Caco-2 (cell line): ENCODE data around the gene NTNG2. TPM values are rescaled to one million over a fixed set of nuclear protein-coding genes. Genes with fewer than 3 reads are reported as not detected.

Experiments used
- BruUV-seq: library from RNA; stranded (reverse); fragments of 400-500 nt; replicated peaks from 2 replicates; lab custom pipeline; 2021; lab: Mats Ljungman, UMichigan
- CTCF ChIA-PET: fragments of 300-600 bp; sonication (Branson Sonifier 250); formaldehyde crosslinking; loops from one replicate; lab custom pipeline; 2022; ENCODE audit warnings: antibody characterized with exemption; lab: Charles Lee
- POLR2A ChIA-PET: fragments of 300-600 bp; sonication (Branson Sonifier 250); formaldehyde crosslinking; loops from one replicate; lab custom pipeline; 2022; ENCODE audit warnings: antibody characterized with exemption; lab: Charles Lee
- DNase-seq, 2 experiments: peaks; one replicate each; pipeline versions ENCODE4 v3.0.0 to v3.0.0-alpha.2; 2020 to 2022
- H3K27me3 ChIP-seq: replicated peaks from 2 replicates; pipeline ENCODE4 v1.6.0; 2011; ENCODE audit warnings: low read length; ENCODE audit not compliant: control insufficient read depth, insufficient read depth
- H3K36me3 ChIP-seq: 2 replicates; pipeline ENCODE4 v1.5.1; 2011; ENCODE audit warnings: low read length; ENCODE audit not compliant: control insufficient read depth, insufficient read depth
- H3K4me1 ChIP-seq: fragments of 250-450 bp; sonication (Bioruptor Pico); 2 replicates; pipeline ENCODE4 v1.5.1; 2020; ENCODE audit warnings: mild to moderate bottlenecking
- H3K4me3 ChIP-seq: 2 replicates; pipeline ENCODE4 v1.5.1; 2011; ENCODE audit warnings: low read depth, mild to moderate bottlenecking, control low read depth, low read length
- H3K9me3 ChIP-seq: fragments of 250-450 bp; sonication (Bioruptor Pico); 2 replicates; pipeline ENCODE4 v1.5.1; 2020; ENCODE audit warnings: mild to moderate bottlenecking, moderate library complexity
- H3K27ac Mint-ChIP-seq: one replicate; pipeline ENCODE4 v1.8.0; 2022; ENCODE audit warnings: mixed read lengths; ENCODE audit not compliant: unreplicated experiment
- H3K27me3 Mint-ChIP-seq: one replicate; pipeline ENCODE4 v1.8.0; 2022; ENCODE audit warnings: mixed read lengths; ENCODE audit not compliant: insufficient read depth, unreplicated experiment
- H3K36me3 Mint-ChIP-seq: one replicate; pipeline ENCODE4 v1.8.0; 2022; ENCODE audit warnings: mild to moderate bottlenecking, mixed read lengths; ENCODE audit not compliant: insufficient read depth, unreplicated experiment
- H3K4me1 Mint-ChIP-seq: one replicate; pipeline ENCODE4 v1.8.0; 2022; ENCODE audit warnings: low read depth, mixed read lengths; ENCODE audit not compliant: unreplicated experiment
- H3K4me3 Mint-ChIP-seq: one replicate; pipeline ENCODE4 v1.8.0; 2022; ENCODE audit warnings: mild to moderate bottlenecking, moderate library complexity, mixed read lengths; ENCODE audit not compliant: unreplicated experiment
- H3K9me3 Mint-ChIP-seq: one replicate; pipeline ENCODE4 v1.8.0; 2022; ENCODE audit warnings: mixed read lengths; ENCODE audit not compliant: unreplicated experiment
- intact Hi-C: fragments of 100-400 bp; cut with micrococcal nuclease; formaldehyde crosslinking; loops from one replicate; pipeline ENCODE4 v1.10.0; 2022; ENCODE audit not compliant: unreplicated experiment
- total RNA-seq: library from RNA; stranded (reverse); gene quantifications from 2 replicates; pipeline ENCODE4 v1.2.3, GENCODE V29; 2022
- TF ChIP-seq, protein P1 (sequence below), 2 experiments: fragments of 200-600 bp in 1 of 2; IDR thresholded peaks; 1 replicate in 1 of 2; 2 replicates in 1 of 2; pipeline versions ENCODE4 v1.5.1 to v1.8.0; 2011 to 2022; ENCODE audit warnings: antibody characterized with exemption in 1 of 2, control low read depth in 1 of 2, inconsistent platforms in 1 of 2, low read depth in 1 of 2, low read length in 1 of 2, mild to moderate bottlenecking in 1 of 2, moderate library complexity in 1 of 2; ENCODE audit not compliant: insufficient read depth in 1 of 2, severe bottlenecking in 1 of 2, unreplicated experiment in 1 of 2

Gene NTNG2
- total RNA-seq, 1 experiment from 2014 or later, result not detected

- CTCF ChIA-PET, result interaction anchor here (0.6 kb wide), 1 partner anchor 22 kb away, joined by 3 read pairs; no protein-coding TSS in a partner anchor
- no peak for DNase-seq
- no peaks in the 10 kb centered on the region for H3K36me3 ChIP-seq
- H3K4me1 ChIP-seq, result no peaks in the 10 kb centered on the region
- POLR2A ChIA-PET, result no interaction called here
- TF ChIP-seq, protein P1, sequence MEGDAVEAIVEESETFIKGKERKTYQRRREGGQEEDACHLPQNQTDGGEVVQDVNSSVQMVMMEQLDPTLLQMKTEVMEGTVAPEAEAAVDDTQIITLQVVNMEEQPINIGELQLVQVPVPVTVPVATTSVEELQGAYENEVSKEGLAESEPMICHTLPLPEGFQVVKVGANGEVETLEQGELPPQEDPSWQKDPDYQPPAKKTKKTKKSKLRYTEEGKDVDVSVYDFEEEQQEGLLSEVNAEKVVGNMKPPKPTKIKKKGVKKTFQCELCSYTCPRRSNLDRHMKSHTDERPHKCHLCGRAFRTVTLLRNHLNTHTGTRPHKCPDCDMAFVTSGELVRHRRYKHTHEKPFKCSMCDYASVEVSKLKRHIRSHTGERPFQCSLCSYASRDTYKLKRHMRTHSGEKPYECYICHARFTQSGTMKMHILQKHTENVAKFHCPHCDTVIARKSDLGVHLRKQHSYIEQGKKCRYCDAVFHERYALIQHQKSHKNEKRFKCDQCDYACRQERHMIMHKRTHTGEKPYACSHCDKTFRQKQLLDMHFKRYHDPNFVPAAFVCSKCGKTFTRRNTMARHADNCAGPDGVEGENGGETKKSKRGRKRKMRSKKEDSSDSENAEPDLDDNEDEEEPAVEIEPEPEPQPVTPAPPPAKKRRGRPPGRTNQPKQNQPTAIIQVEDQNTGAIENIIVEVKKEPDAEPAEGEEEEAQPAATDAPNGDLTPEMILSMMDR (IDR thresholded peaks at IDR 0.05; ENCODE audit: insufficient read depth in 1 of 2, low read depth in 1 of 2, low read length in 1 of 2, severe bottlenecking in 1 of 2, unreplicated experiment in 1 of 2), result no peak
- intact Hi-C loops, result no loop called here
- no TSS peak for BruUV-seq
- no peaks in the 10 kb centered on the region for H3K4me1 Mint-ChIP-seq
- H3K9me3 Mint-ChIP-seq, result no peaks in the 10 kb centered on the region
- no peaks in the 10 kb centered on the region for H3K36me3 Mint-ChIP-seq
- H3K27me3 ChIP-seq, result no peaks in the 10 kb centered on the region
- no peak overlapping the region for H3K4me3 Mint-ChIP-seq
- H3K4me3 ChIP-seq, result no peak overlapping the region
- H3K27me3 Mint-ChIP-seq, result peaks cover 3% of the 10 kb centered on the region
- no peaks in the 10 kb centered on the region for H3K9me3 ChIP-seq
- no peak overlapping the region for H3K27ac Mint-ChIP-seq
These were observed 32.6 kb downstream of the NTNG2 start for GRCh38 chr9:132194508-132194907.

DNA sequence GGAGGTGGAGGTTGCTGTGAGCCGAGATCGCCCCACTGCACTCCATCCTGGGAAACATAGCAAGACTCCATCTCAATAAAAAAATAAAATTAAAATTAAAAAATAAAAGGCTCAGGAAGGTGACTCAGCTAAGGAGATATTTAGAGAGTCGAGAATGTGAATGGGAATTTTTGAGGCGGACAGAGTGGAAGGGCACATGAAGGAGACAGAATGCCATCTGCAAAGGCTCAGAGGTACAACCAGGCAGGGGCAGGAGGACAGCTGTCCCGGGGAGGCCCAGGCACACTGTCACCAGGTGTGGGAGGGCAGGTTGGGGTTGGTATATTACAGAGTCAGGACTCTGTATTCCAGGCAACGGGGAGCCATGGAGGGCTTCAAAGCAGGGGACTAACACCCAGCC is 35.5 kb downstream of the NTNG2 start:
- intact Hi-C loops, result no loop called here
- Mint-ChIP-seq H3K9me3 (no peaks in the 10 kb centered on the region), H3K36me3 (no peaks in the 10 kb centered on the region), H3K27ac (no peak overlapping the region), H3K27me3 (peaks cover 3% of the 10 kb centered on the region), H3K4me3 (no peak overlapping the region), H3K4me1 (no peaks in the 10 kb centered on the region)
- no peaks in the 10 kb centered on the region for H3K9me3 ChIP-seq
- ChIA-PET CTCF (no interaction called here), POLR2A (no interaction called here)
- no peaks in the 10 kb centered on the region; the same call in 1 of the 2 replicates for H3K27me3 ChIP-seq
- no peaks in the 10 kb centered on the region for H3K4me1 ChIP-seq
- no peaks in the 10 kb centered on the region for H3K36me3 ChIP-seq
- TF ChIP-seq, protein P1 (IDR thresholded peaks at IDR 0.05; ENCODE audit: insufficient read depth in 1 of 2, low read depth in 1 of 2, low read length in 1 of 2, severe bottlenecking in 1 of 2, unreplicated experiment in 1 of 2), result no peak
- DNase-seq, result no peak
- no TSS peak for BruUV-seq
- no peak overlapping the region for H3K4me3 ChIP-seq

DNA sequence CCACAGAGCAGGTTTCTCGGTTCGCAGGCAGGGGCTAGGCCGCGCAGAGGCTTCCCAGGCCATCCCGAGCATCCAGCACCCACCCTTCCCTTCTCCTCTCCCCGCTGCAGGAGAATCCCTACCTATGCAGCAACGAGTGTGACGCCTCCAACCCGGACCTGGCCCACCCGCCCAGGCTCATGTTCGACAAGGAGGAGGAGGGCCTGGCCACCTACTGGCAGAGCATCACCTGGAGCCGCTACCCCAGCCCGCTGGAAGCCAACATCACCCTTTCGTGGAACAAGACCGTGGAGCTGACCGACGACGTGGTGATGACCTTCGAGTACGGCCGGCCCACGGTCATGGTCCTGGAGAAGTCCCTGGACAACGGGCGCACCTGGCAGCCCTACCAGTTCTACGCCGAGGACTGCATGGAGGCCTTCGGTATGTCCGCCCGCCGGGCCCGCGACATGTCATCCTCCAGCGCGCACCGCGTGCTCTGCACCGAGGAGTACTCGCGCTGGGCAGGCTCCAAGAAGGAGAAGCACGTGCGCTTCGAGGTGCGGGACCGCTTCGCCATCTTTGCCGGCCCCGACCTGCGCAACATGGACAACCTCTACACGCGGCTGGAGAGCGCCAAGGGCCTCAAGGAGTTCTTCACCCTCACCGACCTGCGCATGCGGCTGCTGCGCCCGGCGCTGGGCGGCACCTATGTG is 36.1 kb downstream of the NTNG2 start:
- no peaks in the 10 kb centered on the region for H3K4me1 ChIP-seq
- H3K27ac Mint-ChIP-seq, result no peak overlapping the region
- no peaks in the 10 kb centered on the region for H3K36me3 Mint-ChIP-seq
- no peak overlapping the region for H3K4me3 Mint-ChIP-seq
- no peaks in the 10 kb centered on the region for H3K36me3 ChIP-seq
- ChIA-PET POLR2A (no interaction called here), CTCF (no interaction called here)
- no peaks in the 10 kb centered on the region for H3K9me3 Mint-ChIP-seq
- no peak for DNase-seq
- no peaks in the 10 kb centered on the region for H3K4me1 Mint-ChIP-seq
- intact Hi-C loops, result no loop called here
- TF ChIP-seq, protein P1 (IDR thresholded peaks at IDR 0.05; ENCODE audit: insufficient read depth in 1 of 2, low read depth in 1 of 2, low read length in 1 of 2, severe bottlenecking in 1 of 2, unreplicated experiment in 1 of 2), result no peak
- no peaks in the 10 kb centered on the region; the same call in 1 of the 2 replicates for H3K27me3 ChIP-seq
- no TSS peak for BruUV-seq
- H3K27me3 Mint-ChIP-seq, result peaks cover 3% of the 10 kb centered on the region
- H3K4me3 ChIP-seq, result no peak overlapping the region
- no peaks in the 10 kb centered on the region for H3K9me3 ChIP-seq
